ENCODE measurements around the gene HIBCH. TPM values are rescaled to one million over a fixed set of nuclear protein-coding genes. Genes with fewer than 3 reads are reported as not detected.

HIBCH gene
- polyA plus RNA-seq, 1 donor (not counting 4 experiments of a cell fraction or from before 2014, with no cell fraction given), result 19.4 TPM

- Histone ChIP-seq H4K20me1 (ENCODE audit: control insufficient read depth, extremely low read depth, insufficient read depth, low read length) (no peaks in the 10 kb centered on the region), H3K27me3 (ENCODE audit: control insufficient read depth, extremely low read depth, insufficient read depth, low read length) (no peaks in the 10 kb centered on the region), H3K4me3 (ENCODE audit: control insufficient read depth in 2 of 3, extremely low read depth in 1 of 3, insufficient read depth in 2 of 3, low read depth in 1 of 3, low read length in 3 of 3) (no peak overlapping the region), H3K36me3 (ENCODE audit: control insufficient read depth in 2 of 2, extremely low read depth in 1 of 2, insufficient read depth in 2 of 2, low read length in 2 of 2) (peaks cover 2 to 3% of the 10 kb centered on the region in 2 experiments), H3K9me1 (ENCODE audit: control insufficient read depth, extremely low read depth, insufficient read depth, low read length) (no peaks in the 10 kb centered on the region), H3K9ac (ENCODE audit: control insufficient read depth, extremely low read depth, insufficient read depth, low read length) (no peak overlapping the region), H3K4me2 (ENCODE audit: control insufficient read depth, extremely low read depth, insufficient read depth, low read depth, low read length) (no peak overlapping the region), H3K9me3 (ENCODE audit: control insufficient read depth, low read depth, low read length) (no peaks in the 10 kb centered on the region), H3K4me1 (ENCODE audit: control insufficient read depth, extremely low read depth, insufficient read depth, low read length) (no peaks in the 10 kb centered on the region), H3K79me2 (ENCODE audit: control insufficient read depth, insufficient read depth, low read length) (no peaks in the 10 kb centered on the region), H2AFZ (ENCODE audit: control insufficient read depth, low read length) (no peak overlapping the region), H3K27ac (ENCODE audit: control insufficient read depth, insufficient read depth, low read length) (no peak overlapping the region)
- no peak for TF ChIP-seq CTCF (optimal IDR thresholded peaks at IDR 0.05 in 1 of 3, IDR thresholded peaks at IDR 0.05 in 1 of 3, conservative IDR thresholded peaks at IDR 0.05 in 1 of 3; ENCODE audit: extremely low read depth in 1 of 3, insufficient read depth in 2 of 3, low read length in 3 of 3)
- no peak for TF ChIP-seq EZH2 (IDR thresholded peaks at IDR 0.05; ENCODE audit: low read length)
- DNase-seq (ENCODE audit: low read depth, low spot score), result no peak
- dilution Hi-C loops (cut with MboI; ENCODE audit: extremely low pct_ligation_motif_present, low sequenced_read_pairs), result no loop called here
- FAIRE-seq, result no peak
These were observed 120.1 kb downstream of the HIBCH start for GRCh38 chr2:190199530-190199929.

GRCh38 chr2:190199109-190199508 is 120.5 kb downstream of the HIBCH start:
- Histone ChIP-seq H3K4me2 (ENCODE audit: control insufficient read depth, extremely low read depth, insufficient read depth, low read depth, low read length) (no peak overlapping the region), H3K79me2 (ENCODE audit: control insufficient read depth, insufficient read depth, low read length) (no peaks in the 10 kb centered on the region), H4K20me1 (ENCODE audit: control insufficient read depth, extremely low read depth, insufficient read depth, low read length) (no peaks in the 10 kb centered on the region), H3K27ac (ENCODE audit: control insufficient read depth, insufficient read depth, low read length) (no peak overlapping the region), H3K4me1 (ENCODE audit: control insufficient read depth, extremely low read depth, insufficient read depth, low read length) (no peaks in the 10 kb centered on the region), H3K36me3 (ENCODE audit: control insufficient read depth in 2 of 2, extremely low read depth in 1 of 2, insufficient read depth in 2 of 2, low read length in 2 of 2) (peaks cover 2 to 3% of the 10 kb centered on the region in 2 experiments), H3K9me3 (ENCODE audit: control insufficient read depth, low read depth, low read length) (no peaks in the 10 kb centered on the region), H3K4me3 (ENCODE audit: control insufficient read depth in 2 of 3, extremely low read depth in 1 of 3, insufficient read depth in 2 of 3, low read depth in 1 of 3, low read length in 3 of 3) (no peak overlapping the region), H3K27me3 (ENCODE audit: control insufficient read depth, extremely low read depth, insufficient read depth, low read length) (no peaks in the 10 kb centered on the region), H2AFZ (ENCODE audit: control insufficient read depth, low read length) (no peak overlapping the region), H3K9ac (ENCODE audit: control insufficient read depth, extremely low read depth, insufficient read depth, low read length) (no peak overlapping the region), H3K9me1 (ENCODE audit: control insufficient read depth, extremely low read depth, insufficient read depth, low read length) (no peaks in the 10 kb centered on the region)
- dilution Hi-C loops (cut with MboI; ENCODE audit: extremely low pct_ligation_motif_present, low sequenced_read_pairs), result no loop called here
- DNase-seq (ENCODE audit: low read depth, low spot score) (no peak), FAIRE-seq (no peak)
- TF ChIP-seq EZH2 (IDR thresholded peaks at IDR 0.05; ENCODE audit: low read length) (no peak), CTCF (optimal IDR thresholded peaks at IDR 0.05 in 1 of 3, IDR thresholded peaks at IDR 0.05 in 1 of 3, conservative IDR thresholded peaks at IDR 0.05 in 1 of 3; ENCODE audit: extremely low read depth in 1 of 3, insufficient read depth in 2 of 3, low read length in 3 of 3) (no peak)
